Stimulated activated CD4-positive, alpha-beta T cell treated with anti-CD3 and anti-CD28 coated beads, Interleukin-2, amount 100 ng/mL, for 24 hours (primary cell): ENCODE measurements around the gene AGAP3.
A peak's percentile ranks its signal among the peaks of the same experiment; 100 is the strongest.

Experiments
- DNase-seq, 2 donors: peaks; one replicate each; pipeline ENCODE4 v3.0.0-alpha.2; 2020

AGAP3 gene

GRCh38 chr7:151110236-151110940, 24.1 kb downstream of the AGAP3 start:
- no peak for DNase-seq

- DNase-seq, result peak; percentile 80
Observed at GRCh38 chr7:151110941-151111645, 24.8 kb downstream of the AGAP3 start.

GRCh38 chr7:151113344-151114150, 27.3 kb downstream of the AGAP3 start:
- no peak for DNase-seq

- DNase-seq, result no peak
Observed at GRCh38 chr7:151114151-151115090, 28.1 kb downstream of the AGAP3 start.

- DNase-seq, result peak; percentile 41 to 64
Observed at GRCh38 chr7:151115121-151115835, 29.0 kb downstream of the AGAP3 start.

- DNase-seq, result no peak
Observed at GRCh38 chr7:151115836-151116418, 29.7 kb downstream of the AGAP3 start.

- no peak for DNase-seq
Observed at GRCh38 chr7:151116603-151117440, 30.5 kb downstream of the AGAP3 start.

- DNase-seq, result peak; percentile 22 to 27
Observed at GRCh38 chr7:151117565-151117964, 31.3 kb downstream of the AGAP3 start.

- no peak for DNase-seq
Observed at GRCh38 chr7:151118108-151119054, 32.1 kb downstream of the AGAP3 start.

- no peak for DNase-seq
Observed at GRCh38 chr7:151119055-151119415, 32.8 kb downstream of the AGAP3 start.

GRCh38 chr7:151119902-151120301, 33.6 kb downstream of the AGAP3 start:
- no peak for DNase-seq

GRCh38 chr7:151120896-151121295, 34.6 kb downstream of the AGAP3 start:
- no peak for DNase-seq

GRCh38 chr7:151121380-151122170, 35.3 kb downstream of the AGAP3 start:
- no peak for DNase-seq

GRCh38 chr7:151122276-151122675, 36.0 kb downstream of the AGAP3 start:
- DNase-seq, result no peak

GRCh38 chr7:151122796-151123157, 36.5 kb downstream of the AGAP3 start:
- DNase-seq, result no peak

GRCh38 chr7:151123158-151123821, 37.0 kb downstream of the AGAP3 start:
- no peak for DNase-seq

- peak; percentile 86 to 88 for DNase-seq
Observed at GRCh38 chr7:151123822-151124464, 37.7 kb downstream of the AGAP3 start.
